D341Med (cell line): ENCODE measurements around the gene KRT15.

ENCODE experiments used
- DNase-seq: peaks from one replicate; pipeline ENCODE4 v3.0.0; 2012; ENCODE audit warnings: low spot score

Gene KRT15

GRCh38 chr17:41504246-41504977 is 14.3 kb downstream of the KRT15 start:
- DNase-seq: no peak

- DNase-seq: no peak
Measured at GRCh38 chr17:41503202-41503601, 15.5 kb downstream of the KRT15 start.

GRCh38 chr17:41500131-41500911 is 18.4 kb downstream of the KRT15 start:
- DNase-seq: no peak

GRCh38 chr17:41499714-41500113 is 19.0 kb downstream of the KRT15 start:
- DNase-seq: no peak

- DNase-seq: no peak
Measured at GRCh38 chr17:41498276-41498675, 20.4 kb downstream of the KRT15 start.

GRCh38 chr17:41496803-41497484 is 21.7 kb downstream of the KRT15 start:
- DNase-seq: peak; percentile 76

GRCh38 chr17:41494524-41494923 is 24.2 kb downstream of the KRT15 start:
- no peak for DNase-seq

- no peak for DNase-seq
Measured at GRCh38 chr17:41492771-41493170, 25.9 kb downstream of the KRT15 start.

- no peak for DNase-seq
Measured at GRCh38 chr17:41492351-41492750, 26.3 kb downstream of the KRT15 start.

- DNase-seq: no peak
Measured at GRCh38 chr17:41491476-41491875, 27.2 kb downstream of the KRT15 start.

GRCh38 chr17:41490000-41490990 is 28.4 kb downstream of the KRT15 start:
- DNase-seq: no peak

GRCh38 chr17:41489531-41489930 is 29.2 kb downstream of the KRT15 start, which contains the start of gene KRT36:
Gene KRT36, minus strand, starts transcription at chr17:41489910. Its CDS starts 46 bp downstream, at chr17:41489864.
- no peak for DNase-seq

GRCh38 chr17:41486809-41487530 is 31.7 kb downstream of the KRT15 start:
- peak; percentile 72 for DNase-seq

GRCh38 chr17:41486316-41486715 is 32.4 kb downstream of the KRT15 start:
- no peak for DNase-seq

- DNase-seq: no peak
Measured at GRCh38 chr17:41484920-41485904, 33.5 kb downstream of the KRT15 start.

GRCh38 chr17:41483991-41484826 is 34.5 kb downstream of the KRT15 start:
- DNase-seq: no peak

- no peak for DNase-seq
Measured at GRCh38 chr17:41483531-41483930, 35.2 kb downstream of the KRT15 start.

- no peak for DNase-seq
Measured at GRCh38 chr17:41481036-41481435, 37.7 kb downstream of the KRT15 start, which contains the start of gene KRT35. Gene KRT35, minus strand, starts transcription at chr17:41481151. Its CDS starts 54 bp downstream, at chr17:41481097.

GRCh38 chr17:41480581-41480980 is 38.1 kb downstream of the KRT15 start:
- no peak for DNase-seq
